Adrenal gland (tissue), 19 donors: Measurements from ENCODE around the gene SPPL2C. TPM values are rescaled to one million over a fixed set of nuclear protein-coding genes. Genes with fewer than 3 reads are reported as not detected.

ENCODE experiments used
- DNase-seq, 7 donors: peaks; one replicate each; pipeline ENCODE4 v3.0.0-alpha.2; 2019 to 2020
- H3K27ac ChIP-seq, 5 donors: fragments of 200-600 bp; sonication (generic) in 4 of 5; 1 replicate in 3 of 5; 2 replicates in 2 of 5; pipeline versions ENCODE4 v1.5.1 to v1.8.0; 2016 to 2020; ENCODE audit warnings: mild to moderate bottlenecking in 1 of 5
- H3K27me3 ChIP-seq: fragments of 200-600 bp; 2 replicates; pipeline ENCODE4 v1.8.0; 2021
- H3K36me3 ChIP-seq, 2 donors: fragments of 200-600 bp; replicated peaks in 1 of 2; 1 replicate in 1 of 2; 2 replicates in 1 of 2; pipeline versions ENCODE4 v1.5.1 to v1.8.0; 2018 to 2022
- H3K4me1 ChIP-seq, 2 donors: fragments of 200-600 bp; replicated peaks in 1 of 2; 1 replicate in 1 of 2; 2 replicates in 1 of 2; pipeline versions ENCODE4 v1.5.1 to v1.8.0; 2018 to 2021
- H3K4me3 ChIP-seq, 4 donors: fragments of 200-600 bp; sonication (generic) in 3 of 4; one replicate each; pipeline ENCODE4 v1.5.1; 2016 to 2018
- H3K9me3 ChIP-seq, 3 donors: fragments of 200-600 bp; sonication (generic) in 1 of 3; replicated peaks in 1 of 3; 1 replicate in 2 of 3; 2 replicates in 1 of 3; pipeline versions ENCODE4 v1.5.1 to v1.8.0; 2016 to 2021
- CTCF ChIP-seq, 6 experiments: fragments of 450-650 bp in 4 of 6; fragments of 200-600 bp in 2 of 6; sonication (generic) in 1 of 6; IDR thresholded peaks; 1 replicate in 5 of 6; 2 replicates in 1 of 6; pipeline versions ENCODE4 v1.5.1 to v1.8.0; 2016 to 2021; ENCODE audit warnings: antibody characterized with exemption in 6 of 6, mild to moderate bottlenecking in 2 of 6, moderate library complexity in 1 of 6
- POLR2A ChIP-seq, 2 donors: fragments of 450-650 bp; IDR thresholded peaks; one replicate each; pipeline ENCODE4 v1.6.1; 2017; ENCODE audit warnings: antibody characterized with exemption in 2 of 2, mild to moderate bottlenecking in 2 of 2, moderate library complexity in 1 of 2
- WGBS, 4 donors: extraction: QIAGEN DNeasy Blood & Tissue Kit in 2 of 4; methylation state at CpG; one replicate each; pipeline versions ENCODE4 v1.1.5 to v1.1.7; 2013 to 2017; 5-methylcytosine and 5-hydroxymethylcytosine counted together
- intact Hi-C, 2 donors: fragments of 100-400 bp; cut with DNase I; formaldehyde crosslinking; loops; one replicate each; pipeline versions ENCODE4 v1.14.1 to v1.15.0; 2022 to 2023
- long read RNA-seq, 10 donors: library from polyadenylated mRNA in 3 of 10; unstranded in 2 of 10; stranded (forward) in 1 of 10; transcript quantifications; one replicate each; pipeline ENCODE4 v2.0.0 and lab custom pipeline, GENCODE V29; 2021 to 2026
- polyA plus RNA-seq, 3 donors: library from polyadenylated mRNA; stranded (reverse); fragments of 200-250 nt in 2 of 3; fragments of 350-450 nt in 1 of 3; fragmentation: Illumina TruSeq in 1 of 3; extraction: RNeasy Lipid Tissue Mini Kit (QIAGEN cat#74804) in 1 of 3; gene quantifications; one replicate each; pipeline ENCODE4 v1.2.3, GENCODE V29; 2013 to 2014
- total RNA-seq, 9 donors: library from RNA; depleted of rRNA in 4 of 9; stranded (reverse); fragments of >200 nt in 4 of 9; fragments of 120-200 nt in 1 of 9; fragmentation: NEBNext Ultra II Directional in 1 of 9; extraction: Animal tissue kit (Norgen Biotek cat#: 25700) in 1 of 9; gene quantifications; one replicate each; pipeline versions ENCODE4 v1.1.0 to v1.2.4, GENCODE V29; 2013 to 2023
- donor health status: healthy with polysubstance abuse.
- donor health status: Bipolar disorder and iron deficiency.
- donor health status: DM: yes; HTN: yes; CAD: no.
- donor health status: DM: no; HTN: no; CAD: no.
- donor health status: DM: no; HTN: no; CAD: no.
- donor health status: DM: yes; HTN: yes; CAD: no.

The SPPL2C gene
- total RNA-seq (not detected), polyA plus RNA-seq (not detected)
- long read RNA-seq, donor 1, result 0 reads
- long read RNA-seq, donor 2, result 0 reads
- long read RNA-seq, donor 3, result 0 reads
- long read RNA-seq, donor 4, result 0 reads
- long read RNA-seq, donor 5, result 0 reads
- long read RNA-seq, donor 6, result 0 reads
- long read RNA-seq, donor 7, result 0 reads
- long read RNA-seq, donor 8, result 0 reads
- long read RNA-seq, donor 9, result 0 reads
- long read RNA-seq, donor 10, result 0 reads

GRCh38 chr17:45844695-45845375 lies at the start of gene SPPL2C:
Gene SPPL2C, plus strand, starts transcription at chr17:45844881. Its CDS starts 26 bp downstream, at chr17:45844907.
- TF ChIP-seq CTCF (IDR thresholded peaks at IDR 0.05), result no peak
- no peak for TF ChIP-seq POLR2A (IDR thresholded peaks at IDR 0.05)
- H3K4me3 ChIP-seq, result no peak within 1 kb of the TSS
- H3K4me1 ChIP-seq, result no peaks in the 10 kb centered on the region
- no peaks in the 10 kb centered on the region for H3K27me3 ChIP-seq
- DNase-seq, result no peak
- no peak within 1 kb of the TSS for H3K27ac ChIP-seq
- WGBS, 4 donors, result 85 to 95% (median 87%) methylated on average over 4 to 25 of the region's 25 CpGs
- H3K36me3 ChIP-seq, result no peaks in the 10 kb centered on the region
- no peaks in the 10 kb centered on the region for H3K9me3 ChIP-seq
- intact Hi-C loops, result no loop called here

- TF ChIP-seq CTCF (IDR thresholded peaks at IDR 0.05) (no peak), POLR2A (IDR thresholded peaks at IDR 0.05) (no peak)
- H3K27me3 ChIP-seq, result peaks cover 17% of the 10 kb centered on the region
- H3K4me1 ChIP-seq, result no peaks in the 10 kb centered on the region
- H3K27ac ChIP-seq, result no peak overlapping the region
- H3K36me3 ChIP-seq, result no peaks in the 10 kb centered on the region
- no peaks in the 10 kb centered on the region for H3K9me3 ChIP-seq
- intact Hi-C loops, result no loop called here
- H3K4me3 ChIP-seq, result no peak overlapping the region
- 24 to 37% (median 29%) methylated on average over 2 of the region's 2 CpGs for WGBS, 4 donors
- DNase-seq, result no peak
These were observed 43.9 kb upstream of the SPPL2C start for GRCh38 chr17:45800816-45801215.

- TF ChIP-seq CTCF (IDR thresholded peaks at IDR 0.05) (no peak), POLR2A (IDR thresholded peaks at IDR 0.05) (no peak)
- 42 to 49% (median 43%) methylated on average over 8 of the region's 8 CpGs for WGBS, 4 donors
- DNase-seq, result peak in 2 of 7 donors; percentile 6 to 18
- no peaks in the 10 kb centered on the region for H3K36me3 ChIP-seq
- no peaks in the 10 kb centered on the region for H3K4me1 ChIP-seq
- H3K27me3 ChIP-seq, result peaks cover 11% of the 10 kb centered on the region
- intact Hi-C loops, result no loop called here
- no peak overlapping the region for H3K4me3 ChIP-seq
- no peaks in the 10 kb centered on the region for H3K9me3 ChIP-seq
- H3K27ac ChIP-seq, result no peak overlapping the region
These were observed 43.3 kb upstream of the SPPL2C start for GRCh38 chr17:45801421-45801820.

GRCh38 chr17:45808845-45809244 lies 35.8 kb upstream of the SPPL2C start:
- H3K36me3 ChIP-seq, result no peaks in the 10 kb centered on the region
- no peaks in the 10 kb centered on the region for H3K4me1 ChIP-seq
- H3K27ac ChIP-seq, result no peak overlapping the region
- intact Hi-C loops, result no loop called here
- H3K27me3 ChIP-seq, result peaks cover 6% of the 10 kb centered on the region
- WGBS, 4 donors, result 72 to 95% (median 84%) methylated on average over 1 of the region's 1 CpG
- TF ChIP-seq POLR2A (IDR thresholded peaks at IDR 0.05), result no peak
- TF ChIP-seq CTCF (IDR thresholded peaks at IDR 0.05), result no peak
- H3K9me3 ChIP-seq, result no peaks in the 10 kb centered on the region
- no peak overlapping the region for H3K4me3 ChIP-seq
- DNase-seq, result no peak
